HG03342 (cell line): Measurements from ENCODE around the gene PTTG1IP2.
"Not testable (repeated sequence)": the region's sequence is repeated elsewhere in the genome, so short reads cannot be mapped to it uniquely, and the experiment has no call there.

Experiments
- ATAC-seq: cut with Tn5 transposase; IDR thresholded peaks from one replicate; pipeline ENCODE4 v1.9.1; 2021; ENCODE audit warnings: mild to moderate bottlenecking, moderate library complexity; ENCODE audit not compliant: unreplicated experiment

Gene PTTG1IP2

DNA sequence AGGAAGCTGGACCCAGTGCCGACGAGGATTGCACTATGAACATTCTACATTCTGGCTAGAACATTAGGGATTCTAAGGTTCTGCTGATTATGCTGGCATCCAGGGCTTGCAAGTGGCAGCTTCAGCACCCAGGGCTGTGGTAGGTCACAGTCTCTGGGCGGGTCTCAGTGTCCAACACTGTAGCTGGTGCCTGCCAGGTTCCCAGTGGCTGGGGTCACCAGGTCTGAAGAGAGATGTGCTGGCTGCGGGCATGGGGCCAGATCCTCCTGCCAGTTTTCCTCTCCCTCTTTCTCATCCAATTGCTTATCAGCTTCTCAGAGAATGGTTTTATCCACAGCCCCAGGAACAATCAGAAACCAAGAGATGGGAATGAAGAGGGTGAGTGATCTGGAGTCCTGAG, at the start of gene PTTG1IP2:
Gene PTTG1IP2, plus strand, starts transcription at position 86 of the 400 bp plus-strand sequence. Its CDS starts 148 bp downstream, at position 234.
- no peak for ATAC-seq

DNA sequence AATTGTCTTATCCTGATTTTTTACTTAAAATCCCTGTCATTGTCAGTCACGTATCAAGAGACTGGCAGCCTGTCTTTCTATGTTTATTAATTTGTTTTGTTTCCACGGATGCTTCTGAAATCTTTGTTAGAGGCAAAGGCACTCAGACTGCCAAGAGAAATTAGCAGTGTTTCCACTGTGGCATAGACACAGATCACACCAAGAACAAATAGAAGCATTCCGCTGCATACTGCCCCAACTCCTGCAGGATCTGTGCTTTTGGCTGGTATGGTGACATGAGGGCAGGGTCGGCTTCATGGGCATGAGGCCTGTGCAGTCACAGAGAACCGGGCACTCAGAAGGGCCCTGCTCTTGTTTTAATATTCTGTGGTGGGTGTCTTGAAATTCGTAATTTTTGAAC, 47.8 kb upstream of the PTTG1IP2 start:
- no peak for ATAC-seq

DNA sequence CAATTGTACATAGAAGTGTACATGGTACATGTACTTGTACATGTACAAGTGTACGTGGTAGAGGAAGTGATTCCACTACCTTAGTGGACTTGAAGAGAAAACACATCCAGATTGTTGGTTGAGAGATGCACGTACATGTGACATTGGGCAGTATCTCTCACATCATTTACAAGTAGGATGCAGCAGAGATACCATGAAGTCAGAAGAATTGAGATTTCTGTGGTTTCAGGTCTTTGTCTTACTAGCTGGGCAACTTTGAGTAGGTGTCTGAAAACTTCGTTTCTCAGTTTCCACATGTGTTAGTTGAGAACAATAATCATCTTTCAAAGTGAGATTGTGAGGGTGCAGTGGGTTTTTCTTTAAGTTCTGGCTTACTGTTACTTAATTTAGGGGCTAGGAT, 44.7 kb upstream of the PTTG1IP2 start:
- ATAC-seq, result peak; percentile 83

DNA sequence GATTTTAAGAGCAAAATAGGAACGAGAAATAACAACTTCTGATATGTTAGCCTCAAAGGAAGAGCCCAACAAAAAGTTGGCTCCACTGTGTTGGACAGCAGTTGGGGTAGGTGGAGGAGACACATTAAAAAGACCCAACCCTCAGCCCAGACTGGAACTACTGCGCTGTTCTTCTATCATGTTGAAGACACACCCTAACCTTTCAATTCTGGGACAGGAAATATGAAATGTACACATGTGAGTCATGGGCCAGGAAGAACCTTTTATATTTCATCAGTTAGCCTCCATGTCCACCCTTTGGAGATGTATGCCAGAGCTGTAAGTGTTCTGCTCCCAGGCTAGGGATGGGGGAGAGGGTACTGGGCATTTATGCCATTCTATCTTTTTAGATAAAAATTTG, 44.1 kb upstream of the PTTG1IP2 start:
- no peak for ATAC-seq

DNA sequence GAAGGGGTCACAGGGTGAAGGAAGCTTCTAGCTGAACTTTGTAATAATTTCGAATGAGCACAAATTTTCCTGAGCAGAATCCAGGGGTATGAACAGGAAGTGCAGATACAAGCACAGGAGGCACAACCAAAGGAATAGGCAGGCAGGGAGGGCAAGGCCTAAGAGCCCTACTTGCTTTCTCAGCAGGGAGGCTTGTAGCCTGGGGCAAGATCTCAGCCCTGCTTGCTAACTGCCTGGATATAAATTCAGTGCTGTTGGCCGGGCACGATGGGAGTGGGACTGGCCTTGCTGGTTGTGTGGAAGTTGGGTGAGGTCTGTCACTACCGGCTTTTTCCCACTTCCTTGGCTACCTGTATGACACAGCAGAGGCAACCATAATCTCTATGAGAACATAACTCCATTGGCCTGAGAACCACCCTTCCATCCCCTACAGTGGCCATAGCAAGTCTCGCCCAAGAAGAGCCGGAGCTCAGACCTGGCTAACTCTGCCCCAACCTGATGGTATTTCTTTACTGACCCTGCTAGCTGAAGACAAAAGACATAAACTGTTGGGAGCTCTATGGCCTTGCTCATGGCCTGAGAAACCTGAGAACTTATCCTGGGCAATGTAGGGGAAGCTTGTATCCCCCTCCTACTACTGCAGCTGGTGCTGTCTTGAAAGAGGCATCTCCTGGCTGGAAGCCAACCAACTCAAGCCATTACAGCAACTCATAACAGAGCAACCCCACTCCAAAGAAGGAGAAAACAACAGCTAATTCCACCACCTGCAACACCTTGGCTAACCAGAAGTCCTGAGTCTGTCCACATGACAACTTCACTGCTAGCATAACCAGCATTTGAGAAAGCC, 38.6 kb upstream of the PTTG1IP2 start:
- ATAC-seq, result no peak

DNA sequence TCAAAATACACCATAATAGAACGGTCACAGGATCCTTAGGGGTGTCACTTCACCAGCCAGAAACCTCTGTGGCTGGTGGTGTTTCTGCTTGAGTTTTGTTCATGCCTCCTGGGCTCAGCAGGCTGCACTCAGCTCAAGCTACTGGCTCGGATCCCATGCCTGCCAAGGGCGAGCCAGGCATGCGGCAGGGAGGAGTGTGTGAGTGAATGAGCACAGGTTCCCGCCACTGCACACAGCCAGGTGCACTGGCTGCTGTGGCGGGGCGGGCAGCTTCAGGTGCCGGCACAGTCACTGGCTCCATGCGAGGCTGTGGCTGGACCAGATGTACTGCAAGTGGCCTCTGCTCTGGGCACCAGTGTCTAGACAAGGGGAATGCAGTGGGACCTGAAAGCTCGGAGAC, 36.7 kb upstream of the PTTG1IP2 start:
- no peak for ATAC-seq

DNA sequence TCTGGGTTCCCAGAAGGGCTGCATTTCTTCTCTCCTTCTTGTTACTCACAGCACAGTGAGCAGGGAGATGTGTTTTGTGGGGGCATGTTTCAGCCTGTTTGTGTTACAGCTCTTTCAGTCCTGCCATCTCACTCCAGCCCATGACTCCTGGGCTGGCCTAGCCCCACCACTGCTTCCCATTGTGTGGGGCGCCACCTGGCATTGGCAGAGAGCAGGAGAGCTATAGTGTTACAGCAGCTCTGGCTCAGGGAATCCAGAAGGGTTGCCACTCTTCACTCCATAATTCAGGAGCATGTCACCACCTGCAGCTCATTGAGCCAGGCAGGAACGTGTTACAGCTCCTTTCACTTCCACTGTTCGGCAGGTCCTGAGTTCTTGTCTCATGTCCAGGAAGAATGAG, 36.2 kb upstream of the PTTG1IP2 start:
- ATAC-seq, result no peak

DNA sequence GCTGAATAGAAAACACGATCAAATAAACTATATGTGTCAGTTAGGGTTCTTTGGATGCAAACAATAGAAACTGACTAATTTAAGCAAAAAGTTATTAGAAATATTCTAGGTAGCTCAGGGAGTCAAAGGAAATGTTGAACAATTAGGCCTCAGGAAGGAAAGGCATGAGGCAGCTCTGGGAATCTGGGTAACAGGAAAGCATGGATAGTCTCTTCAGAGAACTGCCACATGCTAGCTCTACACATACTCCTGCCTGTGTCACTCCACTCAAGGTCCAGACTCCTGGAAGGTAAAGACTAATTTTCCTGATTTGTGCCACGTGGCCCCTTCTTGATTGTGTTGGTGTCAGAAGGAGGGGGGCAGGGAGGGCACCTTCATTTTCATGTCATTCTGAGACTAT, 23.8 kb upstream of the PTTG1IP2 start:
- no peak for ATAC-seq

DNA sequence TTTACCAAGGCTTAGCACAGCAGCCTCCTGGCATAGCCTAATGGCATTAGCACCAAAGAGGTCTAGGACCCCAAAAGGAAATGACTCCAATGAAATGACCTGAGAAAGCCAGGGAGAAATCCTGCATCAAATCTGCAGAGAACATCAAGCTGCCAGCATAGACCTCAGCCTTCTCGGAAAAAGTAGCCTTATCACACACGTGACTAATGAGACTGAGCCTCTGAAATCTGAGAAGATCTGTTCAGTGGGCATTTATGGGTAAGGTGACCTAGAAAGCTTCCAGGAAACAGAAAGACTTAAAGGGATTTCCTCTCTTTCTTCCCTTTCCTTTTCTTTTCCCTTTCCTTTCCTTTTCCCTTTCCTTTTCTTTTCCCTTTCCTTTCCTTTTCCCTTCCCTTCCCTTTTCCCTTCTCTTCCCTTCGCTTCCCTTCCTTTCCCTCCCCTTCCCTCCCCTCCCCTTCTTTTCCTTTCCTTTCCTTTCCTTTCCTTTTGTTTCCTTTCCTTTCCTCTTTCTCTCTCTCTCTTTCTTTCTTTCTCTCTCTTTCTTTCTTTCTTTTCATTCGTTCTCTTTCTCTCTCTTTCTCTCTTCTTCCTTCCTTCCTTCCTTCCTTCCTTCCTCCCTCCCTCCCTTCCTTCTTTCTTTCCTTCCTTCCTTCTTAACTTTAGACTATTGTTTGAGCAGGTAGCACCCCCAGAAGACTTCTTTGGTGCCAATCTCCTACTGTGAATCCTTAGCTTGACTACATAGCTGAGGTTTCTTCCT, 23.1 kb upstream of the PTTG1IP2 start:
- ATAC-seq, result no peak

DNA sequence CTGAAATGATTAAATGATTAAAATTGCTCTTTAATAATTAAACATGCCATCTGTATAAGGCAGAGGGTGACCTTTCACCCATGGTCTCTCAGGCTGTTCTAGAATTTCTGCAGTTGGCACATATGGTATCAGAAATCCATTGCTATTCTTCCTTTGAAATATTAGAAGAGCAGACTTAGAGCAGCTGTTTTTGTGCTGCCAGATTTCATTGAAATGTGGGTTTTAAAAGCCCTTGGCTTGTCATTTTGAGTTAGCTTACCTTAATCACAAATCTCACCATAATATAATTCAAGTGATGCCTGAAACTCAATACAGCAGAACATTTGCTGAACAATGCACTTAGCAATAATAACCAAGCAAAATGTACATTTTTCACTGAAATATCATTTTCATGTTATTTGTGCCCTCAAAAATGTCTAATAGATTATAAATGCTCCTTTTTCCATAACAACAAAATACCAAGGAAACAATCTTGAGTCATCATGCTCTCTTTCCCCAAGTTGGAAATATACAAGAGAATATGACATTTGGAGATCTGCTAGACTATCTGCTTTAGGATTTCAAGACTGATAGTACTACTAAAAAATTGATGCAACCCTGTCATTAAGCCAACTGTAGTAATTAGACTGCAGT, 16.1 kb upstream of the PTTG1IP2 start:
- no peak for ATAC-seq

DNA sequence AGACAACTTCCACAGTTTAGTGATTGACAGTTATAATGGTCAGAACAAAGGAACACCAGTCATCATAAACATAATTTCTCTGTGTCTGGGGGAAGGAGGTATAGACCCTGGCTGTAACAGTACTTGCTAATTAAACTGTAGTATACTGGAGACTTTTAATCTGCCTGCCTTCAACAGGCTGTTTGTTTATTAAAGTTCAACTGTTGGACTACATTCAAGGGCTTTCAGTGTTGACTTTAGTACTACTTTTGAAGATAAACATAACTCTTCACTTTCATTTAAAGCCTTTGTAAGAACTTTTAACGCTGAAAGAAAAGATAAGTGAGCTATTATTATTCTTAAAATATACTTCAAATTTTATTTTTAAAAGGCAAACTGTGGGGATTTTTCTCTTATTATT, 15.5 kb upstream of the PTTG1IP2 start:
- ATAC-seq, result no peak

DNA sequence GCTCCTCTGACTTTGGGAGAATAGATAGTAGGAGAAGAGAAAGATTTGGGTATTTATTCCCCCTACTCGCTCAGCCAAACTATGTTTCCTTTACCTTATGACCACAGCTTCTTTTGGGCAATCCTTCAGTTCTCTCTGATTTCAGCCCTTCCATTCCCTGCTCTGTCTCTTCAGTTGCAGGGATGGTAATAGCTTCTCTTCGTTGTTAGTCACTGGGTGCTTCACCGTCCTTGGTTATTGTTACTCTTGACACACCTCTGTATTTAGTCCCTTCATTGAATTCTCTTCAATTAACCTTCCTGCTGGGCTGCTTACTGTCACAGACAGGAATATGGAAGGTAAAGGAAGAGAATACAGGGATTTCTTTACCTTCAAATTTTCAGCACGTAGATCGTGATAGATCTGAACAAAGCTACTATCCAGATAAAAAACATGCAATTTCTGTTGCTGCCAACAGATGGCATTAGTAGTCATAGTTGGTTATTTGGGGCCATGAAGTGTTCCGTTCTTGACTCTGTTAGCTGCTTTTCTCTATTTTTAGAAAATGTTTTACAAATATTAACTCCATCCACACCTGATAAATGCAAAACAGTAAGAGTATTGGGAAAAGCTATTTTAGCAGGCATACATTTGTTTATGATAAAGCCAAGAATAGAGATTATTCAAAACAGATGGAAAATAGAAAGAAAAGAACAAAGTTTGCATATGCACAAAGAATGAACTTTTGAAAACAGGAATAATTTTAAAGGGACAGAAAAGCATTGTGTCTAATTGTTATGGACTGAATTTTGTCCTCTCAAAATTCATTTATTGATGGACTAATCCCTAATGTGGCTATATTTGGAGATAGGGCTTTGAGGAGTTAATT, 14.0 kb upstream of the PTTG1IP2 start:
- ATAC-seq, result peak; percentile 88

DNA sequence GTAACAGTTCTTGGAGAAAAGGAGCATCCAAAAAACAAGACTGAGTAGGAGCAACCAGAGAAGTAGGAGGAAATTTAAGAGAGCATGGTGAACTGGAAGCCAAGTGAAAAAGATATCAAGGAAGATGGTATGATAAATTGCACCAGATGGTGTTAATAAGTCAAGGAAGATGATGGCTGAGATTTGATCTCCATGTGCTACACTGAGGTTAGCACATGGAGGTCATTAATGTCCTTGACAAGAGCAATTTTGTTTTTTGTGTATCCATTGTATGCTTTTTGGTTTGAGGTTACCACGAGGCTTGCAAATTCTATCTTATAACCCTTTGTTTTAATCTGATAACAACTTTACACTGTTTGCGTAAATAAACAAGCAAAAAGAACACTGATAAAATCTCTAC, 11.3 kb upstream of the PTTG1IP2 start:
- no peak for ATAC-seq

DNA sequence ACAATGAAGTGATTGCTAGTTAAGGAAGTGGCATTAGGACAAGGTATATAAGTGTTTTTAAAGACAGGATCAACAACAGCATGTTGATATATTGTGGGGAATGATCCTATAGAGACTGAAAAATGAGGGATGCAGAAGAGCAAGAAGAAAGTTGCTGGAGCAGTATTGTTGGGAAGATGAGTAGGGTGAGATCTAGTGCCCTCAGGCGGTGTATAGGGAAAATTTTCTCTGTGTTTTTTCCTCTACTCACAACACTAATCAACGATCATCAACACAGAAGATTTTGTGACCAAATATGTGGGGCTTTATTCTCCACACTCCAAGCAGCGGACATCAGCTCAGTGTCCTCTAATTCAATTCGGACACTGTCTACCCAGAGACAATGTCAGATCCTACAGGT, 9.6 kb upstream of the PTTG1IP2 start:
- no peak for ATAC-seq

DNA sequence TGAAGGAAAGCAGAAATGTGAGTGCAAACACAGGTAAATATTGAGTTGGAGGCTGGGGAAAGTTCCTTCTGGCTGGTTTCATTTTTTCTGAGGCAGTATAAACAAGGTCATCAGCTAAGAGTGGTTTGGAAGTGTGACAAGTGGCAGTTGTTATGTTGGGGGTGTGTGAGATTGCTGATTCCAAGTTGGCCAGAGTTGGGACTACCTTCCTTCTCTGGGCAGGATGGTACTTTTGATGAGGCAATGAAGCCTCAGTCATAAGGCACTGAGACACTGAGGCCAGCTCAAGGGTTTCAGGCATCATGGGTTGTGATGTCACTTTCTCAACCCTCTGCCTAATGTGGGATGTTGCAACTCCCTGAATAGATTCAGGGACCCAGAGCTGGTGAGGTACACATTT, 8.2 kb upstream of the PTTG1IP2 start:
- ATAC-seq, result no peak

DNA sequence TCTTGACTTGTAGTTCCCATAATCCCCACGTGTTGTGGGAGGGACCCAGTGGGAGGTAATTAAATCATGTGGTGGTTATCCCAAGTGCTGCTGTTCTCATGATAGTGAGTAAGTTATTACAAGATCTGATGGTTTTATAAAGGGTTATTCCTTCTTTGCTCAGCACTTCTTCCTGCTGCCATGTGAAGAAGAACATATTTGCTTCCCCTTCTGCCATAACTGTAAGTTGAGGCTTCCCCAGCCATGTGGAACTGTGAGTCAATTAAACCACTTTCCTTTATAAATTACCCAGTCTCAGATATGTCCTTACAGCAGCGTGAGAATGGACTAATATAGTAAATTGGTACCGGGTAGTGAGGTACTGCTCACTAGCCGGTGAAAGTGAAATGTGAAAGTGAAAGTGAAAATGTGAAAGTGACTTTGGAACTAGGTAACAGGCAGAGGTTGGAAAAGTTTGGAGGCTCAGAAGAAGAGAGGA, 6.2 kb upstream of the PTTG1IP2 start:
- ATAC-seq, result not testable (repeated sequence)

DNA sequence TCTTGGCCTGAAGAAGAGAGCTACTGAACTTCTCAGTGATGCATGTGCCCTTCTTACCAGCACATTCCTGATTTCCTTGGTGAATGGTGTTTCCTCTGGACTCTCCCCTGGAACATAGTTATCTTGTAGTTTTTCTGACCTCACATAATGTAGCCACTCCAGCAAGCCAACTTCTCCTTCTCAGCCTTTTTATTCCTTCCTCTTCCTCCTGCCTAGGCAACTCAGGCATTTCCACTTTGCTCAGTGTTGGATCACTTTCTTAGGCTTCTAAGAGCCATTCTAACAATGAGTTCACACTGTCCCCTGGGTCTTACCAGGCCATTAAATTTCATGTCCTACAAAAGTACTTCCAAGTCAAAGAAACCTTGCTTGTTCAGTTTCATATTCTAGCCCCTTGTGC, 3.6 kb upstream of the PTTG1IP2 start:
- no peak for ATAC-seq

DNA sequence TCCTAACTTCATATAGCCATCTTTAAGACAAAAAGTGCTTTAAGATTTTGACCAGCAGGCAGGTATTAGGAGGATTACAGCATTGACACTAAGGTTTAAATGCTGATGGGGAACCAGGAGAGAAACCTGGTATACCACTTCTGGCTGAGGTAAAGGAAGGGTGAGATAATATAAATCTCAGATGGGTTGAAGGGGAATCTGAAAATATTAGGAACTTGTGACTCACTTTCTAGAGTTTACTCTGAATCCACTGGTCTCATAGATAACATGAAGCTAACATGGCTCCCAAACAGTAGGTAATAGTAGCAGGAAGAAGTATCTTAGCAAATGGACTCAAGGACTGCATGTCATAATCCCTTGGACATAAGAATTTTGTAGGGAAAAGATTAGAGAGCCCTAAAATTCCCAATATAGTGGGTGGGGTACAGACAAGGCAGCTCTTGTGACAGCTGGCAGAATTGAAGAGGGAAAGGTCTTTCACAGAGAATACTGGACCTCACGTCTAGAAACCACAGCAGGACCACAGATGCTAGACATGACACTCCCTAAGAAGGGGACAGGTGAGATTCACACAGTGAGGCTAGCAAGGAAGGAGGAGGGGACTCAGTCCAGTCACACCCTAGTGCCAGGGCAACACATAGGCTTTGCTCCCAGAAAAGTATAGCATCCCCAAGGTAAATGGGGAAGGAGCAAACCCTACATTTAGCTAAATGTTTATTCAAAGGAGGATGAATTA, 3.5 kb downstream of the PTTG1IP2 start:
- ATAC-seq, result no peak

DNA sequence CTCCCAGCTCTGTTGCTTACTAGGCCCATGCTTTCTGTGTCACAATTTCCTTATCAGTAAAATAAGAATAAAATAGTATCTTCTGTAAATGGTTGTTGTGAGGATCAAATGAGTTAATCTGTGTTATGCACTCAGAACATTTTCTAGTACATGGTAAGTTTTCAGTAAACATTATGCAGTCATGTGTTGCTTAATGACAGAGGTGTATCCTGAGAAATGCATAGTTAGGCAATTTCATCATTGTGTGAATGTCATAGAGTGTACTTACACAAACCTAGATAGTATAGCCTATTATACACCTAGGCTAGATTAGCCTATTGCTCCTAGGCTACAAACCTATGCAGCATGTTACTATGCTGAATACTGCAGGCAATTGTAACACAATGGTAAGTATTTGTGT, 4.4 kb downstream of the PTTG1IP2 start:
- ATAC-seq, result no peak
